Sciatic nerve (tissue), 2 donors: Measurements from ENCODE around the gene NF1. TPM values are rescaled to one million over a fixed set of nuclear protein-coding genes. Genes with fewer than 3 reads are reported as not detected.
"Not testable (repeated sequence)": the region's sequence is repeated elsewhere in the genome, so short reads cannot be mapped to it uniquely, and the experiment has no call there.

Experiments
- ATAC-seq: fragments of 200-7000 bp; cut with Tn5 transposase; one replicate; pipeline ENCODE4 v1.9.1; 2020; ENCODE audit warnings: mild to moderate bottlenecking, moderate library complexity
- DNase-seq: peaks from one replicate; pipeline ENCODE4 v3.0.0-alpha.2; 2020; ENCODE audit warnings: low spot score
- intact Hi-C: fragments of 100-400 bp; cut with DNase I; formaldehyde crosslinking; loops from one replicate; pipeline ENCODE4 v1.14.2; 2022
- total RNA-seq: library from RNA; stranded (reverse); fragmentation: NEBNext Ultra II Directional; extraction: Animal tissue kit (Norgen Biotek cat#: 25700); gene quantifications from one replicate; pipeline ENCODE4 v1.2.1, GENCODE V29; 2021
- donor health status: DM: no; HTN: no; CAD: no.
- donor health status: DM: no; HTN: no; CAD: no.

NF1 gene
- total RNA-seq, 1 donor from 2014 or later = 106 TPM

DNA sequence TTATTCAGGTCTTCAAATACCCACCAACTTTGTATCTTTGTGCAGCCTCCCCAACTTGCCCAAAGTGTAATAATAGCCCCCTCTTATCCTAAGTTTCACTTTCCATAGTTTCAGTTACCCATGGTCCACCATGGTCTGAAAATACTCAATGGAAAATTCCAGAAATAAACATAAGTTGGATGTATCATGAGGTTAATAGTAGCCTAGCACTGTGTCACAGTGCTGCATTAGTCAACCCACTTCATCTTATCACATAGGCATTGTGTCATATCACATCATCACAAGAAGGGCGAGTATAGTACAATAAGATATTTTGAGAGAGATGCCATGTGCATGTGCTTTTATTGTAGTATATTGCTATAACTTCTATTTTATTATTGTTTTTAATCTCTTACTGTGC, 180.3 kb downstream of the NF1 start:
- no peak for DNase-seq
- ATAC-seq = no peak
- intact Hi-C loops = no loop called here

DNA sequence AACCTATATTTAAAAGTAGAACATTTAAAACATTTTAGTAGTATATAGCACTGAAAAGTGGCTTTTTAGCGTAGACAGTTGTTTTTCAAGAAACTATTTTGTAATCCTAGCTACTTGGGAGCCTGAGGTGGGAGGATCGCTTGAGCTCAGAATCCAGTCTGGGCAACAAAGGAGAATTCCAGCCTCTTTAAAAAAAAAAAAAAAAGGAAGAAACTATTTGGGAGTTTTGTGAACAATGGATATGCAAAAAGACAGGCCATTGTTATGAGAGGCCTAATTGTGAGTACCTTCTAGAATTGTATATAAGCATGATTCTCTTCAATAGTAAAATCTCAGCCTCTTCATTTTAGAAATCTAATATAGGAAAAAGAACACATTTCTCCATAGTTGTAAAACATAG, 184.6 kb downstream of the NF1 start:
- intact Hi-C loops = no loop called here
- ATAC-seq = no peak
- no peak for DNase-seq

DNA sequence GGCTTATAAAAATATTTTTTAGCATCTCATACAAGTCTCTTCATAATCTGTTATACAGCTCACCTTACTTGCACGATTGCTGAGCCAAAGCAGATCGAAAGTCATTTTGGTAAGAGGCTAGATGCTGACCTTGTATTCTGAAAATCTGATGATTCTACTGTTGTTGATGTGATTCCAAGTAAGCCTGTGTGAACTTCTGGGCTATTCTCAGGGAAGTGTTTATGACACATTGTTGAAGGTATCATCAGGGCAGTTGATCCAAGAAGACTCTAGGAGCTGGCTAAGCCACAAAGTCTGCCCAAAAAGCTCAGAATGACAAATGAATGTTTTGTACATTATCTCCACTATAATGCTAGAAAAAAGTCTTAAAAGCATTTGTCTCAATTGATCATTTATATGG, 186.3 kb downstream of the NF1 start:
- DNase-seq (no peak), ATAC-seq (no peak)
- intact Hi-C loops = no loop called here

DNA sequence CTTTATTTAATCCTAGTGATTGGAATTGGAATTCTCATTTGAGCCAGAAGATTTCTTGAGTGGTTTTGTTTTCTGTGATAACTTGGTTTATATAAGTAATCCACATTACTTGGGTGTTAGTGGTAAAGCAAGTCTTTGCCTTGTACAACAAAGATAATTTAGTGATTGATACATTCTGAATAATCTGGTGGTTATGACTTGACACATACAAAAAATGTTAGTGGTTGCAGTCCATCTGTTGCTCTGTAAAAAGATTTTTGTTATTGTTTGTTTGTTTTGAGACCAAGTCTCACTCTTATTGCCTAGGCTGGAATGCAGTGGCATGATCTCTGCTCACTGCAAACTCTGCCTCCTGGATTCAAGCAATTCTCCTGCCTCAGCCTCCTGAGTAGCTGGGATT, 189.1 kb downstream of the NF1 start:
- intact Hi-C loops = no loop called here
- DNase-seq = no peak
- ATAC-seq = no peak

DNA sequence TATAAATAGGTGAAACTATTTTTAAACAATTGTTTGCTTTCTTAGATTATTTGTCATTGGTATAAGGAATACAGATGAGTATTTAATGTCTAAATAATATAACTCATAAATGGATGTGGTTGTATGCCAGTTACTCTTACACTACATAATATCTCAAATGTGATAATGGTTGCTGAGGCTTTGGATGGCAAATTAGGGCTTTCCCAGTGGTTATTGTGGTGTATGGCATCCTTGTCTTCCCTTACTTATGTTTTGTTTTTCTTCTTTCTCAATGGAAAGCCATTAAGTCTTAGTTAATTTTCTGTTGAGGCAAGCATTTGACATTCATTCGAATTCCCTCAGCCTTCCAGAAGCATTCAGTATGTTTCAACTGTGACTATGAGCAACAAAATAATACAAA, 191.8 kb downstream of the NF1 start:
- intact Hi-C loops = no loop called here
- ATAC-seq (no peak), DNase-seq (no peak)

DNA sequence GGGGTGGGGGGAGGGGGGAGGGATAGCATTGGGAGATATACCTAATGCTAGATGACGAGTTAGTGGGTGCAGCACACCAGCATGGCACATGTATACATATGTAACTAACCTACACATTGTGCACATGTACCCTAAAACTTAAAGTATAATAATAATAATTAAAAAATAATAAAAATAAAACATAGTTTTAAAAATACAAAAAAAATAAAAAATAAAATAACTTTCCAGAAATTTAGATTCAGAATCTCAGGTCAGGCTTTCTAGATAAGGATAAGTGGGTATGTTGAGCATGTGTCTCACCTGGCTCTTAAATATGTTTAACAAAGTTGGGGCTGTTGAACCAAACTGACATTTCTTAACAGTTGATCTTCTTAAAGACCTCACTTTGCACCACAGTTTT, 193.2 kb downstream of the NF1 start:
- ATAC-seq, intact Hi-C loops, DNase-seq: not testable (repeated sequence)

DNA sequence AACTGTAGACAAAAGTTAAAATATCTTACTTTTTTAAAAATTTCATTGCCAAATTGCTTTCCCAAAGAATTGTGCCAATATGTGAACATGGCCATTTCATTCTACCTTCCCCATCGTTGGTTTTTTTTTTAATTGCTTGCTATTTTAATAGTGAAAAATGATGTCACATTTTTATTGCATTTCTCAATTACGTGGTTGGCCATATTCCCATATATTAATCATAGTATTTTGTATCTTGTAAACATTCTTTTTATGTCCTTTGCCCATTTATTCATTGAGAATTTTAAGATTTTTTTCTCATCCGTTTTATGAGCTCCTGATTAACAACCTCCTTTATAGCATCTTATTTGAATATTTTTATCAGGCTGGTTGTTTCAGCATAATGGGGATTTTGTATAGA, 195.0 kb downstream of the NF1 start:
- intact Hi-C loops = no loop called here
- no peak for ATAC-seq
- no peak for DNase-seq

DNA sequence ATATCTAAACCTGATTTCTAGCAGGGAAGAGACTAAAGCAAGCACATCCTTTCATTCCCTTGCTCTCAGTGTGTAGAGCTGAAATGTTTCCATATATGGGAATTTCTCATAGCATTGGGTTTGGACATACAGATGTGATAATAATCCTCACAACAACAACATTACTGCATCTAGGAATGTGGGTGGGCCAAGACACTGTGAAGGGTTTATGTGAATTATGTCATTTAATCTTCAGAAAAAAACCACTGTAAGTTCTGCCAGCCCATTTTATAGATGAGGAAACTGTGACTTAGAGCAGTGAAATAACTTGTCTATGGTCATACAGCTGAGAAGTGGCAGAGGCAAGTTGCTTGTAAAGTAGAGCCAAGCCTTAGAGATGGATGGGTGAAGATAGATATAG, 197.0 kb downstream of the NF1 start:
- intact Hi-C loops = no loop called here
- no peak for DNase-seq
- ATAC-seq = no peak

DNA sequence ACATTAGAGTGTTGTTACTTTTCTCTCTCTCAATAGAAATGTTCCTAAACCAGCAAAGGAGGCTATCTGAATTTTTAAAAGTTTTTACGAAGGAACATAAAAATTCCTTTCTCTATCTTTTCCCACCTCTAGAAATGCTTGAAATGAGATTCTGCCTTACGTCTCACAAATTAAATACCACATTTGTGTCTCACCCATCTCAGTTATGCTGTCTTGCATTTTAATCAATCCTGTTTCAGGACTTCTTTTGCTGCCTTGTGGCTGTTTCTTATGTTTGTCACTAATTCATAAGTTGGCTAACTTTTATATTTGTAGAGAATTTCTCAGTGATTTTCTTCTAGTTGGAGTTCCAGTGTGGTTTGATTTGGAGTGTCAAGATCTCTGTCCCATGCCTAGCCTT, 198.8 kb downstream of the NF1 start:
- intact Hi-C loops = no loop called here
- no peak for DNase-seq
- ATAC-seq = no peak

DNA sequence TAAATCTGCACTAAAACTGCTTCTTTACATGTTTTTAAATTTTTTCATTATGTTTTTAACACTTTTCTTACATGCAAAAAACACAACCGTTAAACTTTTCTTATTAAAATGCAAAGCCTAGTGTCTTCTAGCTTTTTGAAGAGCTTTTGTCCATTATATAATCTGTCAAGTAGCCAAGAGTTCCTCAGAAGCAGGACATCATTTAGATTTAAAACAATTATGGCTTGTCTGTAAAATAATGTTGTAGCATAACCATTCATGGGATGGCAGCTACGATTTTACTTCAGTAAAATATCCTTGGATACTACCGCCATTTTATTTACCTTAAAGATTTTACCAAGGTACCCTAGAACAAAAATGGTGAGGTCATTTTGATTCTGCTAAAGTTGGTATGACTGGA, 199.5 kb downstream of the NF1 start:
- no peak for DNase-seq
- ATAC-seq = no peak
- intact Hi-C loops = no loop called here

DNA sequence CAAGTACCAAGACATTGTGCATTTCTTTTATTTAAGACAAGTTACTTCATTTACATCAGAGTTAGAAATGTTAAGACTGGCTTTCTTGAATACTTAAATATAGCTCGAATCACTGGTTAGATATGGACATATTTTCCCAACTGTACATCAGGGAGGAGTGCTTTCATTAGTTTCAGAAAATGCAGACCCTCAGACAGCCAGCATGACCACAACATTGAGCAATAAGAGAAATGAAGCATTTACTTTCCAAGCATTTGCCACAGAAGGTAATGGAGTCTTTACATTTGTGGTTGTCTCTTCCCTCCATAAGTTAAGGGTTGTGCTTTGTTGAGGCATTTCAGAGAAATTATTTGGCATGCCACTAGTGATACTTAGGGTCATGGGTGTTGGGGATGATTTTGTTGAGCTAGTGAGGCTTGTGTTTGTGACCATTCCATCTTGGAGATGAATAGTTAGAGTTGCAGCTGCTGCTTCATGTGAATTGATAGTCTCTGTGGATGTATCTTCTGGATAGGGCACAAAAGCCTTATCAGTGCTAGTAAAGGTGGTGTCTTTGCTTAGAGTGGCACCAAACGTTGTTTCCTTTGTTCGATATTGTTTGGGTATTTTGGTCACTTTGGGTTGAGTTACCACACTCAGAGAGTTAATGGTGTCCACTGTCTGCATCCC, 200.2 kb downstream of the NF1 start:
- ATAC-seq = no peak
- intact Hi-C loops = no loop called here
- no peak for DNase-seq

DNA sequence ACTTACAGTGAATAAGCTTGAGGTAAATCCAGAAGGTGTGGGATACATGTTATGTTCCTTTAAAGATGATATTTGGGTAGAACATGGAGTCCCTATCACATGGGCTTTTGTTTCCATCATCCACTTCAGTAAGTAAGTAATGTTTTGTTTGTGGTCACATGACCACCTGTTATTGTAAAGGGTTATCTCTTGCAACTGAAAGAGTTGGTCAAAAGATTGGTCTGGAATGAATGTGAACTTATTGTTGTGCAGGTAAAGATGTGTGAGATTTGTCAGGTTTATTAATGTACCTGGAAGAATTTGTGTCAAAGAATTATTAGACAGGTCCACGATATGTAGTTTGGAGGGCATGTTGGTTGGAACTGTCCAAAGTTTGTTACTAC, 200.7 kb downstream of the NF1 start:
- intact Hi-C loops = no loop called here
- DNase-seq (no peak), ATAC-seq (no peak)

DNA sequence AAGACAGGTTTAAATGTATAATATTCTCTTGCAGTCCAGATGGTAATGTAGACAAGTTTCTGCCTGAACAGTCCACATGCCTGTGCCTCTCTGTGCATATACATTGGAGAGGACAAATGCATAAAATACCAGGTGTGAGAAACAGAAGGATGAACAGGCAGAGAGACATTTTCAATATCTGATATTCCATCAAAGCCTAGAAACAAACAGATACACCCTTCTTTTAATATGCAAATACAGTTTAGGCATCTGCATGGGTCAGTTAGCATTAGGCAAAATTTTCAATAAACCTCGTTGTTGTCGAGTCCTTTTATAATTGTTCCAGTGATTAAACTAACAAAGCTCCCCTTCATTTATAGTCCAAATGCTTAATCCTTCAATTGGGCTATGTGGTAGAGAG, 201.4 kb downstream of the NF1 start:
- DNase-seq (no peak), ATAC-seq (no peak)

DNA sequence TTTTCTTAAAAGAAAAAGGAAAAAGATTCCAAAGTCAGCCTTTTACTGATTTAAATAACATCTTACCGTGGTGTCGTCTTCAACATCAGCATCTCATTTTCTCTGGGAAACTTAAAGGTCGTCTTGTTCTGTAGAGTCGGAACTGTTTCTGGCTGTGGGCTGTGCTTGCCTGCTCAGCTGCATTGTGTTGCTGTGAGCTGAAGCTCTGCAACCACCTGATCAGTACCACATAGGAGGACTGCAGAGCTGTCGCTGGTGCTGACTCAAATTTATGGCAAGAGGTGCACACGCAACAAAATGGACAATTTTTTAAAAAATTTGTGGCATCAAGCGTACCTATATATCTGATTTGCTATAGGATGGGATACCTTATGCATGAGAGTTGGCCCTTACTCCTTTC, 202.3 kb downstream of the NF1 start, which contains the start of gene OMG:
OMG (minus strand) TSS at position 150 of the 400 bp plus-strand sequence. CDS start 908 bp downstream, outside the sequence.
- no peak for ATAC-seq
- DNase-seq = no peak
- intact Hi-C loops = no loop called here

More for the DNA sequence above, 201.4 kb downstream of the NF1 start:
- intact Hi-C loops = no loop called here

DNA sequence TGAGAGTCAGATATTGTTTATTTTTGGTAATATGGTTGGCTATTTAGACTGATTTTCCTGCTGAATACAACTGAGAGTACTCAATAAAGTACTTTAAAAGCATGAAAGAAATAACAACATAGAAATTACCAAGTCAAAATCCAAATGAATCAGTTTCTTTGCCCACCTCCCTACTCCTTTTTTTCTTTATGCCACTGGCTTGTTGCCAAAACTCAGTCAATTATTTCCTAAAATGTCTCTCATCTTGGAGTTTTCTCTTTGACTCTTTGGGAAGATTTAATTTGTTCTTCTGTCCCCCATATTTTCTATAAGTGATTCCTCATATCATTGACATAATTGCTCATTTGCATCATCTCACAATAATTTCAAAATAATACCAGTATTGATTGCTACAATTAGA, 204.8 kb downstream of the NF1 start:
- no peak for DNase-seq
- intact Hi-C loops = no loop called here
- no peak for ATAC-seq

DNA sequence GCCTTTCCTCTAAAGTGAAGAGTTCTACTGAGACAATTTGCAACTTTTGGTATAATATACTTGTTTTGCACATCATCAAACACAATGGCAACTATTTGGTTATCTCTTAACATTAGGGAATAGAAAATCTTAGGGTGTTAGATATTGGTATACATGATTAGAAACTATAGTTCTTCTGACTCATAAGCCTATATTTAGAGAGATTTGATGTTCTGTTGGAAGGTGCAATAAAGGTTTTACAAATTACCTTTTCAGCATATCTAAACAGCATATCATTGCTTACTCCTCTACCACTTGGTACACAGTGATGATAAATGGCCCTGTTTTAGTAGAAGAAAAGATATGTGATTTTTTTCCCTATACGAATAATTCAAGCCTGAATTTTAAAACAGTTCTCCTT, 212.9 kb downstream of the NF1 start:
- no peak for ATAC-seq
- DNase-seq = no peak
- intact Hi-C loops = no loop called here

DNA sequence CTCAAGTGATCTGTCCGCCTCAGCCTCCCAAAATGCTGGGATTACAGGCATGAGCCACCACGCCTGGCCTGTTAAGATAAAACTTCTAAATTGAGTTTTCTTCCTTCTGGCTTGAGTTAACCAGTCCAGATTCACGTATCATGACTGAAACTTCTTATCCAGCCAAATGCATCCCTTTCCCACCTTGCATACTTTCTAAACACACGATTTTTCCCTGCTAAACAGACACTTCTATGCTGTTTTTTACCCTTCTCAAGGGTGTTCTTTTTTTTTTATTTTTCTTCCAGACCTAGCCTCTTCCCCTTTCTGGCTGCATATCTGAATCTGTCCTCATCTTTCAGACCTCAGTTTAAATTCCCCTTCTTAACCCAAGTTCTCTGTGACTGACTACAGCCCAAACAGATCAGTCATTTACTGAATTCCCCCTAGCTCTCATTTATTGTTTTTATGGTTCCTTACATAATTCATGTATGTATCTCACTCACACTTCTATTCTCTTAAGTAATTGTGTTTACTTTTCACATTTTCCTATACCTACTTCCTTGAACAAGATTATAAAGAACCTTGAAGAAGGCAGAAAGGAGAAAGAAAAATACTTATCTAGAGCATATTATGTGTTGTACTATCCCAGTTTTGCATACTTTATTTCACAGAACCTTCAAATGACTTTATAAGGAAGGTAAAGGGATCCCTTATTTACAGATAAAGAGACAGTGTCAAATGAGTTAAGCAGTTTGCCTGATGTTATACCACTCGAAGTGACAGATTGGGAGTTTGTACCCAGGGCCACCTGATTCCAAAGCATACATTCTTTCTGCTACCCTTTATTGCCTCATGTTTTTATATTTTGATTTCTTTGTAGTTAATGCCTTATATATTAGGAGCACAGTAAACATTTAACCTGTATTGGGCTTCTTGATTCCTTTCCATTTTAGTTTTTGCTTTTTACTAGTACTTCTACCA, 213.9 kb downstream of the NF1 start:
- ATAC-seq (no peak), DNase-seq (no peak)
- intact Hi-C loops = no loop called here

DNA sequence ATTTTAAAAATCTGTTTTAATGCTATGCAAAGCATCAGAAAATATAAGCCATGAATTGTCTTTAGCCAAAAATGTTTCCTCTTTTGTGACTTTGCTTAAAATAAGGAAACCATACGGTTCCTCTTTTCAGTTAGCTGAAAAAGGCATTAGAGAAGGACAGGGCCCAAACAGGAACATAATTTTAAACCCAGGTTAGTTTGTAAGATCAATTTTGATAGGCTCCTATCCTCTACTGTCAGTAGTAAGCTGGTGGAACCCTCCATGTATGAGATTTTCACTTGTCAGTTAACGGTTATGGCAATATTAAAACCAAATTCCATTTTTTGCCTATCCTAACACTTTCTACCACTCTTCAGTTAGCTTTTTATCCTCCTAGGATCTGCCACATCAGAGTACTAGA, 214.8 kb downstream of the NF1 start:
- intact Hi-C loops = no loop called here
- DNase-seq = no peak
- ATAC-seq = peak; percentile 68

DNA sequence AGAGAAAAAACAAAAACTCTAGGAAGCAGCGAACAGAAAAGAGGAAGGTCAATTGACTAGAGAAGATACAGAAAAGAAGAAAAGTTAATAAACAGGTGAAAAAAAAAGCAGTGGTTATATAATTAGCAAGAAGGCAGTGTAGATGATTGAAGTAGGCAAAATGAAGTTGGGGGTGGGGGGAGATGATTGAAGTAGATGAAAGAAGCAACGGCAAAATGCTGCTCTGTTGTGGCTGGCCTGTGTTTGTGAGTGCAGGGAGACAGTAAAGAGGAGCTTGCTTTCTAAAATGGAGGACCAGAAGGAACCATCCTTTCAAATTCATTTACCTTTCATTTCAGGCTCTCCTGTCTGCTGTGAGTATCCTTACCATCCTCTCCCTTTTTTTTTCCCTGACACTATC, 215.5 kb downstream of the NF1 start:
- ATAC-seq = no peak
- intact Hi-C loops = no loop called here
- DNase-seq = no peak

DNA sequence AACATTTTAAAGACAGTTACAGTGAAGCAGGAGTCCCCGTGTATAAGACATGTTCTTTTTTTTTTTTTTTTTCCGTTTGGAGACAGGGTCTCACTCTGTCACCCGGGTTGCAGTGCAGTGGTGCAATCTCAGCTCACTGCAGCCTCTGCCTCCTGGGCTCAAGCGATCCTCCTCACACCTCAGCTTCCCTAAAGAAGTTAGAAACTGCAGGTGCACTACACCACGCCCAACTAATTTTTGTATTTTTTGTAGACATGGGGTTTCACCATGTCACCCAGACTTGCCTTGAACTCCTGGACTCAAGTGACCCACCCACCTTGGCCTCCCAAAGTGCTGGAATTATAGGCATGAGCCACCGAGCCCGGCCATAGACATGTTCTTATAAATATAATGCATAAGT, 216.1 kb downstream of the NF1 start:
- ATAC-seq (no peak), DNase-seq (no peak)
- intact Hi-C loops = no loop called here
